HG03159 (cell line): ENCODE data around the gene IGHMBP2.

Experiments
- ATAC-seq: cut with Tn5 transposase; IDR thresholded peaks from one replicate; pipeline ENCODE4 v1.9.1; 2021; ENCODE audit warnings: mild to moderate bottlenecking, moderate library complexity; ENCODE audit not compliant: unreplicated experiment

Gene IGHMBP2

DNA sequence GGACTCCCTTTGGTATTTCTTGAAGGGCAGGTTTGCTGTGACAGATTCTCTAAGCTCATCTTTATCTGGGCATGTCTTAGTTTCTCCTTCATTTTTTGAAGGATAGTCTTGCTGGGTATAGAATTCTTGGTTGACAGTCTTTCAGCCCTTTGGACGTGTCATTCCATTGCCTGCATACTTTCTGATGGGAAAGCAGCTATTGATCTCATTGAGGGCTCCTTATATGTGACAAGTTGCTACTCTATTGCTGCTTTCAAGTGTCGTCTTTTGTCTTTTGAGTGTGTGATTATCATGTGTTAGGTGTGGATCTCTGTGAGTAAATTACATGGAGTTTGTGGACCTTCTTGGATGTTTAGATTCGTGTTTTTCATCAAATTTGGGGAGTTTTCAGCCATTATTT is 21.9 kb downstream of the IGHMBP2 start:
- ATAC-seq, result no peak

DNA sequence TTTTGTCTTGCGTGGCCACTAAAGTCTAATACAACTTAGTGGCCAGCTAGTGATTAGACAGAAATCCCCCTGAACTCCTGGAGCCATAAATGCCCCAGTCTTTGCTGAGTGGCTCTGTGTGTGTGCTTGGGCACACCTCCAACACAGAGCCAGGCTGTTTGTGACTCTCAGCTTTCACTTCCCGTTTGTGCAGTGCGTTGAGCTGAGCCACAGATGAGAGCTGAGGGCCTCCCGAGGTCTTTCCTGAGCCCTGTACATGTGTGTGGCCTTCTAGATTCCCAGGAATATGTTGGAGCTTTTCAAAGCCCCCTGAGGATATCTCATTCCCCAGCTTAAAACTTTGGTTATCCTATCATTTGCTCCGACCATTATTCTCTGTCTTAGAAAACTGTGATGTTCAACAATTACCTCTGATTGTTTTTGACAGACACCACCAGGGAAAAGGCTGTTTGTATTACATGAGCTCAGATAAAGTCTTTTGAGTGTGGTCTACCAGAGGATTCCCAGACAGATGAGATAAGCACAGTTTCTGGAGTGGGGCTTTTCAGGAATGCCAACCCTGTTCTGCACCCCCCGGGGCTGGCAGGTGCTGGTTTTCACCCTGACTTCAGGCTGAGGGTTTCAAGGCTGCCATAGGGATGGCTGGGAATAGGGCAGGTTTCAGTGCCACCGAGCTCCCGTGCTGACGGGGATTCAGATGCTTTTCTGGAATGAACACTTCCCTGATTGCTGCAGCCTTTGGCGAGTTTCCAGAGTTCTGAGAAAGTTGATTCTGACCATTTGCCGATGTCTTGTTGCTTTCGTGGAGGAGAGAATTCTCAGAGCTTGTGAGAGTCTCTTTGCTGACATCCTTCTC is 23.8 kb downstream of the IGHMBP2 start:
- no peak for ATAC-seq

DNA sequence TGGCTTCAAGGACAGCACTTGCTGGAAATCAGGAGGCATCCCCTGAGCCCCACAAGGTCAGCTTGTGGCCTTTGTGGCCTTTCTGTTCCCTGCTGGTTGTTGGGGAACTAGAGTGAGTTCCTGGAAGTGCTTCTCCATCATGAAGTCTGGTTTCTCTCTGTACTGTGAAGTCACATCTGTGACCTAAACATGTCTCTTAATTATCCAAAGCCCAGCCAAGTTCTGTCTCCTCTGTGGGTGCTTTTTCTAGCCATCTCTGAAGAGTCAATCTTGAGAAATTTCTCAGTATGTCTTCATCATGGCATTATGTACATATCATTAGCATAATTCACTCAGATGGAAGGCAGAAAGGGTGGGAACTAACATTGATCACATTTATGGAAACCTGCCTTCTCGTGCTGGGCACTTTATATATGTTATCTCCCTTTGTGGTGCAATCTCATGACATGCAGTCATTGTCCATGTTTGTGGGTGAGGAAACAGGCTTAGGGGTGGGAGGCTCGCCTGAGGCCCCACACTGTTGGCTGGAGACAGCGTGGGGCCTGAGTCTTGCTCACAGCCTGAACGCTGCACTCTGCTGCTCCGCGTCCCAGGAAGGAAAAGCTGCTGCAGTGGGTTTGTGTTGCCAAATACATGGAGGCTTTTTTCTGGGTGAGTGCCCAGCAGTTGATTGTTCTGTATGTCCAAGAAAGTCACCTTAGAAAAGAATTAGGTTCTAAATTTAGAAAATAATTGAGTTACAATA is 24.6 kb downstream of the IGHMBP2 start:
- ATAC-seq, result no peak

DNA sequence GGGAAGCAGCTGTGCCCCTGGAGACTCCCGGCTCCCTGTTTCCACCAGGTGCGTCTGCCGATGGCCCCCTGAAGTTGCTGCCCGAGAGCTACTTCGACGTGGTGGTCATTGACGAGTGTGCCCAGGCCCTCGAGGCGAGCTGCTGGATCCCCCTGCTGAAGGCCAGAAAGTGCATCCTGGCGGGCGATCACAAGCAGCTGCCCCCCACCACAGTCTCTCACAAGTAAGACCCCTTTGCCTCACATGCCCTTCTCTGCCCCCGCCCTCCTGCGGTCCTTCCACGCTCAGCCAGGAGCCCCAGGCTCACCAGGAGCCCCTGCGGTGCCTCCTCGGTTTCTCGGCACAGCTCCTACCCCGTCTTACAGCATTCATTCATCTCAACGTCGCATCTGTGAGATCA is 25.4 kb downstream of the IGHMBP2 start:
- ATAC-seq, result no peak

DNA sequence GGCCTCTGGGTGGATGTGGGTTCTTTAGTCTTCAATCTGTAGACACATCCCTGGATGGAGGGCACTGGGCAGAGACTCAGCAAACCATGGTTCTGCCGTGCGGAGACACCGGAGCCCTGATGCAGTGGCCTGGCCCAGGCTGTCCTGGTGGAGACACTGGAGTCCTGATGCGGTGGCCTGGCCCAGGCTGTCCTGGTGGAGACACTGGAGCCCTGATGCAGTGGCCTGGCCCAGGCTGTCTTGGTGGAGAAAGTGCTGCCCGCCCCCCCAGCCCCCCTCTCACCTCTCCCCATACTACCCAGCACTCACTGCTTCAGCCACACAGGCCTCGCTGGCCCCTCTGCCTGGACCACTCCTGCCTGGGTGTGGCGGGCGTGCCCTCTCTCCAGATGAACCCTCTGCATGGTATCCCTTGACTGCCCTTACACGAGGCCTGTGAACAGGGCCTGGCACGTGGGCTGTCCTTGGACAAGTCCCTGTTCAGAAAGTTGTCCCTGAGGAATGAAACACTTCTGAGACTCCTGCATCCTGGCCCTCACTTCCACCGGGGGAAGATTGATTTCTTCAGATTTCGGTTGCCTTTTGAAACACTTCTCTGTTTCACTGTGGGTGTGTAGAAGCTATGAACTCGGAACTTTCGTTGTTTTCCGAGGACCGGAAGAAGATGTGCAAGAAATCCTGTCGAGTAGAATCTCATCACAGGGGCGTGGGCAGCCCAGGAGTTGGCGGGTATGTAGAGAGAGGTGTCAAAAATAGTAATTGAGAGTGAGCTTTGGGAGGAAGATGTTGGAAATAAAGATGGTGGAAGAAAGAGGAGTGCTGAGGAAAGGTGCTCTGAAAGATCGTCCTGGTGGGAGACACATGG is 26.2 kb downstream of the IGHMBP2 start:
- no peak for ATAC-seq

DNA sequence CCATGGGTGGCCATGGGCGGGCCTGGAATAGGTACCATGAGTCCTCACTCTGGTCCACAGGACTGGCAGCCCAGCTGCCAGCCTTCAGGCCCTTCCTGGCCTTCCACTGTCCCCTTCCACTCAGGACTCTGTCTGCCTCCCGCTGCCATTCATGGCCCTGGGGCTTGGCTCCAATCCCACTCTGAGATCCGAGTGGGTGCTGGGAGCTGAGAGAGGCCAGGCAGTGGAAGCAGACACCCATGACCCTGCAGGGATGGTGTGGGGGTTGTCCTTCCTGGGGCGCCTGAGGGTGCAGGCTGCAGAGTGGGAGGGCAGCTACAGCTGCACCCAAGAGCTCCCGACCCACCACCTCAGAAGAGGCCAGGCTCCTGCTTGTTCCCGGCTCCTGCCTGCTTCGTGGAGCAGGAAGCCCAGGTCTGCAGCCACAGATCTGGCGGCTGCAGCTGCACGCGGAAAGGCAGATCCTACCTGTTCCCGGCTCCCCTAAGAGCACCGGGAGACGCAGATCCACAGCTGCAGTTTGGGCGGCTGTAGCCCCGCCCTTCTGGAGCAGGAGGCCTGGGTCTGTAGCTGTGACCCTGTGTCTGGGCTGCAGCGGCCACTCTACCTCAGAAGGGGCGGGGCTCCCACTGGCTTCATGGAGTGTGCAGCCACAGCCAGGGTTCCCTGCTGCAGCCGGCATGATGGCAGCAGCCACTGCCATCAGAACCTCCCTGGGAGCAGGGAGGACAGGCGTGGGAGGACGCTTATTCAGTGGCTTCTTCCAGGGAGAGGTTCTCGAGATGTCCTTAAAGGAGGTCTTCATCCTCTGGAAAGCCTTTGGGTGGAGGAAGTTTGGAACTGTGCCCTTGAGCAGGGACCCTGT is 27.5 kb downstream of the IGHMBP2 start:
- ATAC-seq, result no peak

DNA sequence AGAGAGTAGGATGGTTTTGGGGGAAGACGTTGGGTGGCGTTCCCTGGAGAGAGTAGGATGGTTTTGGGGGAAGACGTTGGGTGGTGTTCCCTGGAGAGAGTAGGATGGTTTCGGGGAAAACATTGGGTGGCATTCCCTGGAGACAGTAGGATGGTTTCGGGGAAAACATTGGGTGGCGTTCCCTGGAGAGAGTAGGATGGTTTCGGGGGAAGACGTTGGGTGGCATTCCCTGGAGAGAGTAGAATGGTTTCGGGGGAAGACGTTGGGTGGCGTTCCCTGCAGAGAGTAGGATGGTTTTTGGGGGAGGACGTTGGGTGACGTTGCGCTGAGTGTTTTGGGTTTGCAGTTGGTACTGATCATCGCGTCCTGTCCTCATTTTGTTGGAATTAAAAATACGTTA is 28.2 kb downstream of the IGHMBP2 start:
- ATAC-seq, result no peak

DNA sequence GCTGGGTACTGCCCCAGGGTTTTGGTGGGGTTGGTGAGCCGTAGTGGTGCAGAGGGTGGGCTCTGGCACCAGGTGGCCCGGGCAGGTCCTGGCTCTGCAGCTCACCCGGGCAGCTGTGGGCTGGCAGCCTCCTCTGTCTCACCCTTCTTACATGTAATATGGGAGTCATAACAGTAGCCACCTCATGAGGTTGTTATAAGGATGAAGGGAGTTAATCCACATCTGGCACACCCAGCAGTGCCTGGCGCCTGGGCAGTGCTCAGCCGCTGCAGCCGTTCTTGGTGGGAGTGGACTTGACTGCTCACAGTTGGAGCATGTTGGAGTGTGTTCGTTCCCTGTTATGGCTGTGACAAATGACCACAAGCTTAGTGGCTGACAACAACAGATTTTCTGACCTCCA is 28.7 kb downstream of the IGHMBP2 start:
- no peak for ATAC-seq

DNA sequence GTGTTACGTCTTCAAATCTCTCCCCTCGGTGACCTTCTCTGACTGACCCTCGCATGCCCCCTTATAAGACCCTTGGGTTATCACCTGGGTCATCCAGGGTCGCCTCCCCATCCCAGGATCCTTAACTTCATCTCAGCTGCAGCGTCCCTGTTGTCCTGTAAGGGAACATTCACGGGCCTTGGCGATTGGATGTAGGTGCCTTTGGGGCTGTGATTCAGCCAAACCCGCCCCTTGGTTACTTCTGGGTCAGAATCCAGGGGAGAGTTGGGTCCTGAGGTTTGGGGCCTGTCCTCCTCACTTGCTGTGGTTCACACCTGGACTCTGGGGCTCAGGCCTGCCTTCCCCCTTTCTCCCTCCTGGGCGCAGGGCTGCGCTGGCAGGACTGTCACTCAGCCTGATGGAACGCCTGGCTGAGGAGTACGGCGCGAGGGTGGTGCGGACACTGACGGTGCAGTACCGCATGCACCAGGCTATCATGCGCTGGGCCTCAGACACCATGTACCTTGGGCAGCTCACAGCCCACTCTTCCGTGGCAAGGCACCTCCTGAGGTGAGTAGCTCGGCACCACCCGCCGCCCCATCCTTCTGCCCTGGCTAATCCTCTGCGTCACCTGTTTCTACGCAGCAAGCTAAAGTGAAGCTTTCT is 29.4 kb downstream of the IGHMBP2 start:
- ATAC-seq, result no peak

DNA sequence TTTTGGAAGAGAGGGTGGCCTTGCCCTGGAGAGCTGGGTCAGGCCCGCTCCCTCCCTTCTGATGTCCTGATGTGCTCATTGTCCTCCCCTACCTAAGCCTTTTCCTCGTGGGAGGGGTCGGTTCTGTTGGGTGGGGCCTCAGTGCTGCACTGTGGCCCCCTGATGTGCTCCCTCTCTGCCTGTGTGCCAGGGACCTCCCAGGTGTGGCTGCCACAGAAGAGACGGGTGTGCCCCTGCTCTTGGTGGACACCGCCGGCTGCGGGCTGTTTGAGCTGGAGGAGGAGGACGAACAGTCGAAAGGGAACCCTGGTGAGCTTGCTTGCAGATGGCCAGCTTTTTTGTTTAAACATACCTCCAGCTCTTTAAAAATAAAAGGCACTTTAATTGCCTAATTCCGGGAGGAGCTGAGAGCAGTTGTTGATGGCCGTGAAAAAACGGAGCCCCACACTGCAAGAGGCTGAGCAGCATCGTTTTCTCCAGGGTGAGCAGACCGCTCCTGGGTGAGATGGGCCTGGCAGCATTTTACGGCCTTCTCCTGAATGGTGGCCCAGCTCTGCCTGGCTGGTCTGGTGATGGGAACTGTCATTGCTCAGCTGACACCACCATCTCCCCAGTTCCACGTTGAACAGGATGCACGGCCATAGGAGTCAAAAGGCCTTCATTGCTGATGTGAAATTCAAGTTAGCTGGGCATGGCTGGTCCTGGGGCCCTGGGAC is 30.1 kb downstream of the IGHMBP2 start:
- ATAC-seq, result no peak

DNA sequence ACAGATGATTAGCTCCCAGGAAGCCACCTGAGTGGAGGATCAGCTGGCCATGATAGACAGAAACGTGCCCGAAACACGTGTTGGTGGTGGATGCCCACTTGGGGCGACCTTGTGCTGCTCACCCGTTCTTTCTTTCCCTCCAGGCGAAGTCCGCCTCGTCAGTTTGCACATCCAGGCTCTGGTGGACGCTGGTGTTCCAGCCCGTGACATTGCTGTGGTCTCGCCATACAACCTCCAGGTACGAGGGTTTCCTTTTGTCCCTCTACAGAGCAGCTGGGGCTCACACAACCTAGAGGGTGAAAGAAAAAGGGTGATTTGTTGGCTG is 30.6 kb downstream of the IGHMBP2 start:
- ATAC-seq, result no peak

DNA sequence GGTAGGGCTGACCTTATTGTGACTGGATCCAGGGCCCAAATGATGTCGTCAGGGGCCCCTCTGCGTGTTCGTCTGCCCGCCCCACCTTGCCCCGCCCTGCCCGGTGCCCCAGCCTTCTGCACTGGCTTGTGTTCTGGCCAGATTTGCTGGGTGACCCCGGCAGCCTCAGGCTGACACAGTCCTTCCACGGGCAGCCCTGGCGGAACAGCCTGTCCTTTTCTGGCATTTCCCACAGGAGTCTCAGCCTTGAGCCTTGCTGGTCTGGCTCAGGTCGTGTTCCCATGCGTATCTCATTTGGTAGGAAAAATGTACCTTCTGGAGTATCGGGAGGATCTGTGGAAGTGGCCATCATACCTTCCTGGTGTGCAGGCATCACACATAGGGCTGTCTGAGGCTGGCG is 31.0 kb downstream of the IGHMBP2 start:
- ATAC-seq, result no peak

DNA sequence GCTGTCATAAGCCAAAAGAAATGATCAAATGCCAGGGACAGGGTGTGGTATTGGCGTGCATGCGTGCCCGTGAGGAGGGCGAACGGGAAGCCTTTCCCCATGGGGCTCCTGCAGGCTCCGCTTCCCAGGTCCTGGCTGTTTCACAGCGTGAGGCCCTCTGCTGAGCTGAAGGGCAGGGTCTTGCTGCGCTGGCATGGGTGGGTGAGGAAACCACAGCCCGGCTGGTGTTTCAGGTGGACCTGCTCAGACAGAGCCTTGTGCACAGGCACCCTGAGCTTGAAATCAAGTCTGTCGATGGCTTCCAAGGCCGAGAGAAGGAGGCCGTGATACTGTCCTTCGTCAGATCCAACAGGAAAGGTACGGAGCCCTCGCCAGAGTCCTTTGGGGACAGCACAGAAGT is 31.4 kb downstream of the IGHMBP2 start:
- ATAC-seq, result no peak

DNA sequence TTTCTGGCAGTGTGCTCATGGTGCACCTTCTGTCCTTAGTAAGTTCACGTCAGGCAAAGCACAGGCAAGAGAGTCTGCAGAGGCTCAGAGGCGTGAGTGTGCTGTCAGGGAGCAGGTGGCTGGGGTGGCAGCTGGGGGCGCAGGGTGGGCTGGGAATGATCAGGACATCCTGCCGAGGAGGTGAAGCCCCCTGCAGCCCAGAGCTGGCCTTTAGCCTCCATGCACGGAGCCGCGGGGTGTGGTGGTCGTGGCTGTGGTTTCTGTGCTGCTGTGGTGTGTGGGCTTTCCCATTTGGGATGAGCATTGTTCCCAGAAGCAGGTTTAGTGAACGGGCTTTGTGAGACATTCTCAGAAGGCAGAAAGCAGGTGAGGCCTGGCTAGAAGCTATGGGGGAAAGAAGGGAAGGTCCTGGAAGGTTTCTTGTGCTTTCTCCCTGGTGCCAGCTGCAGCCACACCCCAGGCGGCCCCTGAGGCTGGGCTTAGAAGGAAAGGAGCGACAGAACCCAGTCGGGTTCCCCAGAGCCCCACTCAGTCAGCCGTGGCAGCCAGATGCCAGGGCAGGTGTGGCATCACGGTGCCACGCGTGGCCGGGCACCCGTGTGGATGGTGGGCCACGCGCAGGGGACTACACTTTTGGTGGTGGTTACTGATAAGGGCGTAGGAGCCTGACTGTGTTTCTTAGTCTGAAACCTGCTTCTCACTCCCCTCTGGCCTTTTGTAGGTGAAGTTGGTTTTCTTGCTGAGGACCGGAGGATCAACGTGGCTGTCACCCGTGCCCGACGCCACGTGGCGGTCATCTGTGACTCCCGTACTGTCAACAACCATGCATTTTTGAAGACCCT is 32.0 kb downstream of the IGHMBP2 start:
- ATAC-seq, result no peak

DNA sequence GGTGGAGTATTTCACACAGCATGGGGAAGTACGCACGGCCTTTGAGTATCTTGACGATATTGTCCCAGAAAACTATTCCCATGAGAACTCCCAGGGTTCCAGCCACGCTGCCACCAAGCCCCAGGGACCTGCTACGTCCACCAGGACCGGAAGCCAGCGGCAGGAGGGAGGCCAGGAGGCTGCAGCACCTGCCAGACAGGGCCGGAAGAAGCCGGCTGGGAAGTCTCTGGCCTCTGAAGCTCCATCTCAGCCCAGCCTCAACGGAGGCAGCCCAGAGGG is 32.6 kb downstream of the IGHMBP2 start:
- ATAC-seq, result no peak

DNA sequence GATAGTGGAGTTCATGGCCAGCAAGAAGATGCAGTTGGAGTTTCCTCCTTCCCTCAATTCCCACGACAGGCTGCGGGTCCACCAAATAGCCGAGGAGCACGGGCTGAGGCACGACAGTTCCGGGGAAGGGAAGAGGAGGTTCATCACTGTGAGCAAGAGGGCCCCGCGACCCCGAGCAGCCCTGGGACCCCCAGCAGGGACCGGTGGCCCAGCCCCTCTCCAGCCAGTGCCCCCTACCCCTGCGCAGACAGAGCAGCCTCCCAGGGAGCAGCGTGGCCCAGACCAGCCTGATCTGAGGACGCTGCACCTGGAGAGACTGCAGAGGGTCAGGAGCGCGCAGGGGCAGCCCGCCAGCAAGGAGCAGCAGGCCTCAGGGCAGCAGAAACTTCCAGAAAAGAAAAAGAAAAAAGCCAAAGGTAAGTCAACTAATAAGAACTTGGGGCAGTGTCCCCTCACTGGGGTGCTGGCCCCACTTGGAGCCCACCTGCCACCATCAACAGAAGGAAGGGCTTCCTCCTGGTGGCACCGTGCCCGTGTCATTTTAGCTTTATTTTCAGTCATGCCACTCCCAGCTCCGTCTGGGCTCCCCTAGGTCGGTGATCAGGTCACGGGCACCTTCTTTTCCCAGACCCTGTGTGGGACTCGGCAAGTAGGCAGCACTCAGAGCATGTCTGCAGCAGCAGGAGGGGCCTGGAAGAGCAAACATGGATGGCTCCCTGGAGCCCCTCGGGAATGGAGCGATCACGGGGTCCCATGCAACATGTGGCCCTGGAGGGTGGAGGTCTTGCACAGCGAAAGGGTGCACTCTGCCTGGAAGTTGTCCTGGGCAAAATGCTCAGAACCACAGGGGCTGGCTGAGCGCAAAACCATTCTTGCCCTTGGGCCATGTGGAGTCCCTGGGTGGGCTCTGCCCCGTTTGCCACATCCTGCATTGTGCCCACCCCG is 33.3 kb downstream of the IGHMBP2 start:
- ATAC-seq, result no peak

DNA sequence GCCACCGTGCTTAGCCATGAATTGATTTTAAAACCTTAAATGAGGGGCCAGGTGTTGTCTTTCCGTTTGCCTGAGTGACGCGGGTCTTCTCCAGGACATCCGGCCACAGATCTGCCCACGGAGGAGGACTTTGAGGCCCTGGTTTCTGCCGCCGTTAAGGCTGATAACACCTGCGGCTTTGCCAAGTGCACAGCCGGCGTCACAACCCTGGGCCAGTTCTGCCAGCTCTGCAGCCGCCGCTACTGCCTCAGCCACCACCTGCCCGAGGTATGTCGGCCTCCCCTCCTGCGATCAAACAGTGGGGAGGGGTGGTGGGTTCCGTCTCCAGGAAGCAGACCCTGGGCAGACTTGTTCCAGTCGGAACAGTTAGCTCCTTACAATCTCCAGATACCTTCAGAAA is 34.4 kb downstream of the IGHMBP2 start:
- no peak for ATAC-seq
